Kidney capillary endothelial cell (primary cell): ENCODE results near the gene XPR1.

Experiments used
- DNase-seq: peaks from one replicate; pipeline ENCODE4 v3.0.0-alpha.2; 2018; ENCODE audit warnings: low spot score

XPR1 gene

DNA sequence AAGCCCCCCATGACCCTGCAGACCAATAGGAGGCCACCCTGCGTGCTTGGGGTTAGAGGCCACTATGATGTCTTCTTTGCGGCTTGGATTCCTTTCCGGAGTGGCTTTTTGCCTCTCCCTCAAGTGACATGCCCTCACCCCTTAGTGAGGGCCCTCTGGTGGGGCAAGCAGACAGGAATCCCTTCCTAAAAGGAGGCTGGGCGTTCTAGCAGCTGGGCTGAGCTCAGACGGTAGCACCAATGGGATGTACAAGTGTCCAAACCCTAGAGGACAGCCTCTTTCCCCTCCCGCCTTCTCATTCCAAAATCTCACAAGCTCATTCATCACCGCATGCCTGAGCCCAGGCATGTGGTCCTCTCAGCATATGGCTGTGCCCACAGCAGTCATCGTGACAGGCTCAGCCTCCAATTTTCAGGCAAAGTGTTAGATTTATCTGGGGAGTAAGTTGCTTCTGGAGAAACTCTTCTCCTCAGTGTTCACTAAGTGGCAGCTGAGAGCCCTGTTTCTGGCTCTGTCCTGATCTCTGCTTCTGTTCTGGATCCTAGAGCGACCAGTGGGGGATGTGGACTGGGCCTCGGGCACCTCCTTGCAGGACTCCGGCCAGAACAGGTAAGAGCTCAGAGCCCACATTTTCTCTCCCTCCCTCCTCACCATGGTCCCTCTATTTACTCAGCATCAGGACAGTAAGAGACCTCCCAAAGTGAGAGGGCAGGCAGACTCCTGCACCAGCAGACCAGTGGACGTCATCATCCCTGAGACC, 285.7 kb downstream of the XPR1 start:
- DNase-seq, result no peak

DNA sequence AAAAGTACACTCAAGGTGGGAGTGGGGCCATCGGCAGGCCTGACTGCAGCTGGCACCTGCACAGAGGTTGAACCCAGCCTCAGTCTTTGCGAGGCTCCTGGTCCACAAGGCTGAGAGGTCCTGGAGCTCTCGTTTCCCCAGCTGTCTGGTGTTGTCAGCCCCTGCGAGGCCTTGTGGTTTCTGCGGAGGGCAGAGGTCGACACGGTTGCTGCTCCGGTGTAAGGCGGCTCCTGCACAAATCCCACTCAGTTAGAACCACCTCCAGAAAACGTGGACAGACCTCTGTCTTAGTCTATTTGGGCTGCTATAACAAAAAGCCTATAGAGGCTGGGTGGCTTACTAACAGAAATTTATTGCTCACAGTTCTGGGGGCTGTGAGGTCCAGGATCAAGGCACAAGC, 286.7 kb downstream of the XPR1 start:
- DNase-seq, result no peak

DNA sequence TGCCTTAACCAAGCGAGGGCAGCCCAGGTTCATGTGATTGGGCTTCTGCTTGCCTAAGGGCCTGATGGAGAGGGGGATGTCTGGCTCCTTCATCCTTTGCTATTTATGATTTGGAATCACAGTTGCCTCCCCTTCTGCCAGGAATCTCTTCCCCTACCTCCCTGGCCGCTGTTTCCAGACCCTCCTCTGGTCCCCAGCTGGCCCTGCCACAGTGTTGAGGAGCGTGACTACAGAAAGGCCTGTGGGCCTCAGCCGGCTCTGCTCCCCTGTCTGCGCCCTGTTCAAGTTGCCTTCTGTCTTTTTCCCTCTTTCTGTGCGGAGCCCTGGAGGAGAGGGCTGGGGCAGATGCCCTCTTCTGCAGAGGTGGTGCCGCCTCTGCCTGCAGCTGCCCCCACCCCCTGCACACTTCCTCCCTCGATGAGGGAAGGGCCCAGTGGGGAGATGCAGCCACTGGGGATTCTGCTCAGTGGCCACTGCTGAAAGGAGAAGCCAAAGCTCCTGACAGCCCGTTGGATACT, 287.4 kb downstream of the XPR1 start:
- no peak for DNase-seq

DNA sequence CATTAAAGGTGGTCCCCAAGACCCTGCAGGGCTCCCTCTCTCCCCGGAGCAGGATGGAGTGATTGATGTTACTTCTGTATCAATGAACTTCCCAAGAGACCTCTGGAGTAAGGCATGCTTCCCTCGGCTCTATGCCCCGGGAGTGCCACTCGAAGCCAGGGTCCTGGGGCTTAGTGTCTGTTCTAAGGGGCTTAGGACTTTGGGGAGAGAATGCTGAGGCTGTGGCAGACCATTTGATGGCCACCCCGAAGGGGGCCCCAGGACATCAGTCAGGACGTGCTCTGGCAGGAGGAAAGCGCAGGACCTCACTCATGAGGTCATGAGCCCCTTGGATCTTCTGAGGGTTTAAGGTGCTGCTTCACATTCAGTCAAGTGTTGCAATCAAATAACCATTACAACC, 288.4 kb downstream of the XPR1 start:
- no peak for DNase-seq

DNA sequence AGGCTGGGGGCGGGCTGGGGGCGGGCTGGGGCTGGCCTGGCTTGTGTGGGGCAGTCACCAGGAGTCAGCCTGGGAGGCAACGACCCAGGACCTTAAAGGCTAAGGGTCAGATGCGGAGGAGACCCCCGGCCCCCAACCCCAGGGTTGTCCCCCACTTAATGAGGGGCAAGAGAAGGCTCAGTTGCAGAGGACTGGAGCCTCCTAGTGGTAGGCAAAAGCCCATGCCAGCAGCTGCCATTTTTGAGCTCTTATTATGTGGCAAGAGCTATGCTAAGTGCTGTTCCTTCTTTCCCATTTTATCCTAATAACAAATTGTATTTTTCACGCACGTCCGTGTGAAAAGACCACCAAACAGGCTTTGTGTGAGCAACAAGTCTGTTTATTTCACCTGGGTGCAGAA, 288.9 kb downstream of the XPR1 start:
- DNase-seq, result no peak

DNA sequence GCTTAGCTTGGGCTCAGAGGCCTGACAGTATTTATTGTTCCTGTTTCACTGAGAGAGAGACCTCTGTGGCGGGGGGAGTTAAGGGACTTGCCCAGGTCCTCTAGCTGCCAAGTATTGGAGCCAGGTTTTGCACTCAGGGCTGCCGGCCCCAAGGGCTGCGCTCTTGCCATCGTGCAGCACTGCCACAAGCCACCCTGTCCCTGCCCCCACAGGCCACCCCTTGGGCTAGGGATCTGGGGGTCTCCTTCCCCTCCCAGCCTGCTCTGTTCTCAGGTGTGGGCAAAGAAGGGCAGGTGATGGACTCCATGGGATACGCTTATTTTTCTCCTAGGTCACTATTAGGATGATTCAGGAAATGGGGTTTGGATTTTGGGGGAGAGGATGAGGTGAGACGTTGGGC, 289.6 kb downstream of the XPR1 start:
- DNase-seq, result no peak

DNA sequence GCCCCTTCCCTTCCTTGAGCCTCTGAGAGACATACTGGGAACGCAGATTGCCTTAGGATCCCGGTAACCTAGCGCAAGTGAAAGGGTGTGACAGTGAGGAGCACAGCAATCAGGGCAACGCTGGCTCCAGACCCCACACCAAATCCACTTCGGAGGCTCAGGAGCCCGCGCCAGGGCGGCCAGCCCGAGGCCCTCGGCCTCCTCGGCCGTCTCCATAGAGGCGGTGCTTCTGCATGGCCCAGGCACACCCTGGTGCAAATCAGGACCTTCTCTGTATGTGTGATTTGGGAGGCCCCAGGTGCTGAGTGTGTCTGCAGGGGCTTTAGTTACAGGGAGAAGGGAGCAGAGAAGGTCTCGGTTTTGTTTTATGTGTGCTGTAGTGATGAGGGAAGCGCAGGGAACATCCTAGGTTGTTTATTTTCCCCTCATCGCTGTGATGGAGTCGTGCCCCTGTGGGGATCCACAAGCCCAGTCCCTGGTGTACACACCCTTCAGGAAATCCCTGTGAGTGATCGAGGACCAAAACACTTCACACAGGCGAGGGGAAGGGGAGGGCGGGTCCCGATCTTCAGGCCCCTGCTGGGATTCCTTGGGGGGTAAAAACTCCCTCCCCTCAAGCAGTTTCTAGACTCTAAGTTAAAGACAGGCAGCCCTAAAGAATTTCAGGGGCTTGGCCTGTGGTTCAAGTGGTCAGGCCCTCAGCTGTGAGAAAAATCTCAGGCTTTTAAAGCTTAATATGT, 290.2 kb downstream of the XPR1 start:
- DNase-seq, result no peak

DNA sequence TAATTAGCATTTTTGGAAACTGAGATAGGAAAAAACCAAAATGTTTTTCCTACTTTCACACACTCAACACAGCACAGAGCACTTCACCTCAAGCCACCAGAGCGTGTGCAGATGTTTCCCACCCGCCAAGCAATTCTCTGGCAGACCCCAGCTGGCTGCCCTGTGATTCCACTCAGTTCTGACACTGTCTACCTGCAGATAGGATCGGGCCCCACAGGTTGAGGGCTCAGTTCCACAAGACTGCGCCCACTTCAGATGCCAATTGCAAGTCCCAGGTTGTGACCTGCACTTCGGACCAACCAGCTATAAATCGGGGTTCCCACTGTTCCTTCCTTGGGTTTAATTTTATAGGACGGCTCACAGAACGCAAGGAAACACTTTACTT, 290.8 kb downstream of the XPR1 start:
- no peak for DNase-seq

DNA sequence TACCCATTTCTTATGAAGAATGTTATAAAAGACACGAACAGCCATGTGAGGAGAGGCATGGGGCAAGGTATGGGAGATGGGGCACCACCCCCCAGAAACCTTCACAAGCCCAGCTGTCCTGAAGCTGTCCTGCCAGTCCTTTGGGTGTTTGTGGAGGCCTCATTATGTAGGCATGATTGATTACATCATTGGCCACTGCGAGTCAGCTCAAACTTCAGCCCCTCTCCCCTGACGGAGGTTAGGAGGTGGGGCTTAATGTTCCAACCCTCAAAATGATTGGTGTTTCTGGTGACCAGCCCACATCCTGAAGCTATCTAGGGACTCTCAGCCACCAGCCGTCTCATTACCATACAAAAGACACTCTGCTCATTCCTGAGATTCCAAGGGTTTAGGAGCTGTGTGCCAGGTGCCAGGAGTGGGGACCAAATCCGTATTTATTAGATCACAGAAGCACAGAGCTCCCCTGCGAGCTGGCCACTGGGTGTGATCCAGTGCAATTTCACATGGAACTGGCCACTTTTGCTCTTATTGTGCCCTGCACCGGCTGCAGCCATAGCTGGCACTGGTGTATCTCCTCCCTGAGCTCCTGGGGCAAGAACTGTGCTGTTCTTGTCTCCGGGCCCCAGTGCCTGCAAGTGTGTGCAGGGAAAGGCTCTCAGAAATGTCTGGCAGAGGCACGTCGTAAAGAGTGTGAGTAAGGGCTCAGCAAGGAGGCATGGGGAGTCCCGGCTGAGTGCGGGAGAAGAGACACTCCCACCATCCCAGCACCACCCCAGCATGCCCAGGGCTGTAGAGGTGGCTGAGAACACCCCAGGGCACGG, 291.4 kb downstream of the XPR1 start:
- no peak for DNase-seq

DNA sequence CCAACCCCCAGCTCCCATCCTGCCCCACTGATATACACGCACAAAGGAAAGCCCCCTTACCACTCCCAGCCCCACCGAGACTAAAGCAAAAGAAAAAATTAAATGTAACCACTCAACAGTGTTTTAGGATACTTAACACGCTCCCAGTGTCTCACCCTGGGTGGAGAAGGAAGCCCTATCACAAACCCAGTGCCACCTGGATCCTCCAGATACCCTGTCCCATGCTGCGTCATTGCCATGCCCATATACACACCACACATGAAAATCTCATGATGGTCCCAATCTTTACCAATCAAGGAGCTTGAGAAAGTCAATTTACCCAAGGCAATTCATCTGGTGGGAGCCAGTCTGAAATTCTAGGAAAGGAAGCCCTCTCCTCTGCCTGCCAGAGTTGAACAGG, 292.1 kb downstream of the XPR1 start:
- DNase-seq, result no peak

DNA sequence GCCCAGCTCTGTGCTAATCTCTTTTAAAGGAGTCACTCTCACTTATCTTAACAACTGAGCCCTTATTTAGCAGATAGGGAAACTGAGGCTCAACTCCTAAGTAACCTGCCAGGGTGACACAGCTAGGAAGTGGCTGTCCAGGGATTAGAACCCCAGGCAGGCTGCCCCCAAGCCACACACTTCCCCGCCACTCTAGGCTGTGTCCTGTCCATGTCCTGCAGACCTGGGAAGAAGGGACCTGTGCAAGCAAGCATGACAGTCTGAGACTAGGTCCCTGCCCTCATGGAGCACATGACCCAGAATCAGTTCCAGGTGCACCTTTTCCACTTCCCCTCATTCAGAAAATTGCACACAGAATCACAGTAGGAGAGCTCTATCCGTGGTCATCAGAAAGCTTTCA, 293.1 kb downstream of the XPR1 start:
- no peak for DNase-seq

DNA sequence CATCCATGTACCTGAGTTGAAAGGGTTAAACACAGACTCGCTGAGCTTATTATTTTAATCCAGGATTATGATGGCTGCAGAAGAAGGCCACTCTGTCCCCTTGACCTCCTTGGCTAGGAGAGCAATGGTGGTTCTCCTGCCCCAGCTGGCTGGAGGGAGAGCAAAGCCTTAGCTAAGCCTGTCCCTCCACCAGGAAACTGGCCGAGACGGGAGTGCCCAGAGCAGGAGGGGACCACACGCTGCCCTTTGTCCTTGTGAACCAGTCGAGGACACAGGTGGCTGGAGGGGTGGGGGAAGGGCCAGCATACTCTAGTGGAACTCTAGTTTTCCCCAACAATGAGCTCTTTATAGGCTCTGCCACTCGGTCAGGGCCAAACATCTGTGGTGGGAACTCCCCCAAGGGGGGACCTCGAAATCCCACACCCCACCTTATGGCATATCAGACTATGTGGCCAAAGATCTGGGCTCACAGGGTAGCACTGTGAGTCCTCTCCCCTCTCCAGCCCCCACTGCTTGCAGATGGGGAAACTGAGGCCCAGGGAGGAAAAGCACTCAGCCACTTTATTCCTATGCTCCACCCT, 293.7 kb downstream of the XPR1 start:
- no peak for DNase-seq

DNA sequence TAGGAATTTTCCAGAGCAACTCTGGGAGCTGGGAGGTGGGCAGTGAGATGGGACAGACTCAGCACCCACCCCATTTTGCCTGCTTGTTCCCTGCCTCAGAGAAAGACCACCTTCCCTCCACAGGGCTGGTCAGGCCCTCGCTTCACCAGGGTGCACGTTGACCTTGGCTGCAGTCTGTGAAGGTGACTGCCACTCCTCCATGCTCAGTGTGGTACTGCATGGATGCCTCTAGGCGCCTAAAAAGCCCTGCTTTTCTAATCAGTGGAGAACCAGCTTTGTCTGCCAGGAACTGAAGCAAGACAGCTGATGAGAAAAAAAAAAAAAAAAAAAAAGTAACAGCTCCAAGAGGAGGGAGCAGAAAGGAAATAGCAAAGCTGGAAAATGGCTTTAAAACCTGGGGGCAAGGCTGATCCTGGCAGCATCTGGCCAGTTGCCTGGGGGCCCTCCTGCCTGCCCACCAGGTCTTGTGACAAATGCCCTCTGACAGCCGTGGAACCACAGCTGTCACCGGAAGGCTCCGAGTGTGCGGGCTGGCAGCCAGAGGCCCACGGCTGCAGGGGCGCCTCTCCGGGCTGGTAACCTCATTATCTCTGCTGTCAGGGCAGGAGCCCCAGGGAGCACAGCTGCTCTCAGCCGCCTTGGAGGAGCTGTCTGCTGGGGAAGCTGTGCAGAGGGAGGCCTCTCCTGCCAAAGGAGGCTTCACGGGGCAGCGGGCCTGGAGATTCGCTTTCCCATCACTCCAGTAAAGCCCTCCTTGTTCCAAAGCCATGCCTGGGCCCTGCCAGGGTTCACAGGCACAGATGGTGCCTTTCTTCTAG, 294.6 kb downstream of the XPR1 start:
- DNase-seq, result no peak

DNA sequence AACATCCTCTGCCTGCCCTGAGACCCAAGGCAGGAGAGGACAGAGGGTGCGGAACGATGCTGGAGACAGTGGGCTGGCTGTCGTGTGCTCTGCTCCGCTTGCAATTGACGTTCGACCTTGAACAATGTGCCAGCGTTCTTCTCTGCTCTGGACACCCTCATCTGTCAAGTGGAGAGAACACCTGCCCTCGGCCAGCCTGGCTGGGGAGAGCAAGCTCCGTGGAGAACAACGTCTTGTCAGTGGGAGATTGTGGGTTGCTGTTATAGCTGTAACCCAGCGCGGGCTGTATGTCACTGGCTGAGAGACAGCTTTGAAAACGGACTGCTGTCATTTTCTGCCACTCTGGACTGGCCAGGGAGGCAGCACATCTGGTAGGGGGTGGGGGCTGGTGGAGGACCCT, 295.5 kb downstream of the XPR1 start:
- no peak for DNase-seq

DNA sequence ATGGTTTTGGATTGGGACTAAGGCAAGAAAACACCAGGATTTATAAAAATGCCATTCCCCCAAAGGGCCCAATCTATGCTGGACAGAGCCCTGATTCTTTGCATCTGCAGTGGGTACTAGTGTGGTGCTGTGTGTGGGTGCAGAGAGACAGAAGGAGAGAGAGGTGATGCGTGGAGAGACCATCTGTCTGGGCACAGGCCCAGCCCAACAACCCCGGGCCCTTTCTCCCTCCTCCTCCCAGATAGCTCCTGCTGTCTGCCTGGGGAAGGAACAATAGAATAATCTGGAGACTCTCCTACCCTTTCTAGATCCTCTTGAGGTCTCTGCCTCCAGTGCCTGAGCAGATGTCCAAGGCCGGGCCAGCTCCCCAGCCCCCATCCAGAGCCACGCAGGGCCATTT, 296.0 kb downstream of the XPR1 start:
- no peak for DNase-seq

DNA sequence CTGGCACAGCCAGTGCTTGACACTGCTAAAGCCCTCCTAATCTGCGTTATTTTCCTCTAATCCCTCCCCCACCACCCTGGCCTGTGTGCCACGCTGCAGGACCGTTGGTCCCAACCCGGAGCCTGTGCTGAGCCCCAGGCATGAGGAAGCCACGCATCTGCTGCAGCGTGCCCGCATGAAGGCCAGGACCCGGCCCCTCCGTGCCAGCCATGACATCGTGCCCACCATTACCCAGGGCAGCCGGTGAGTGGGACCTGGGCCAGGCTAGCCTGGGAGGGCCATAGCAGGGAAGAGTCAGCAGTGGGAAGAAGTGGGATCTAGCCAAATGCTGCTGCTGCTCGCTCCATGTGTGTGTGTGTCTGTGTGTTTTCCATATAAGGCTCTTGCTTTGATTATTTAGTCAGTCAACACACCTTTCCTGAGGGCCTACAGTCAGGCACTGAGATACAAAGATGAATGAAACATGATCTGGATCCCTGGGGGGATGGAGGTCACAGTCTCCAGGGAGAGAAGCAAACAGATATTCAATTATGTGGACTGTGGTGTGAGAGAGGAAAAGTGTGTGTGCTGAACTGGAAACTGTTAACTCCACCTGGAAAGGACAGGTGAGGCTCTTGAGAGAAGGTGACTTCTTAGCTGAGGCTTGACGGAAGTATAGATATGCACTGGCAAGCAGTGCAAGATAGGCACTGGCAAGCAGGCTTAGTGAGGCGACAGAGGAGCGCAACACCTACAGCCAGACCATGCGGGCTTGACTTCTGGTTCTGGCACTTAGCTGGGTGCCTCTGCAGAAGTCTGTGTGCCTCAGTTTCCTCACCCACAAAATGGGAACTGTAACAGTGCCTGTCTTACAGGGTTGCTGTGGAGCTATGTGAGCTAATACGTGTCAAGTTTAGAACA, 296.8 kb downstream of the XPR1 start:
- no peak for DNase-seq

DNA sequence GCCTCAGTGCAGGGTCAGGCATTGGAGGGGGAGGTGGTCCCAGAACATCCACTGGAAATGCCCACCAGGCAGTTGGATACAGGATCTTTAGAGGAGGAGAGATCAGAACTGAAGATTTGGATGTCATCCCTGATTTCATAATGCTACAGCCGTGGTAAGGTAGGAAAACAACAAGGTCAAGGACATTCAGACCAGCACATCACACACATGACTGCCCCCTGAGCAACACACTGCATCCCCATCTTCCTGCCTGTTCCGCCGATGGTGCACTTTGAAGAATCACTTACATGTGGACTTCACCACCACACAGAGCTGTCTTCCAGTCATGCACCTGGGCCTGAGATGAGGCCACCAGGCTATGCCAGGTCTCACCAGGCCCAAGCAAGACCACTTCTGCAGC, 297.6 kb downstream of the XPR1 start:
- no peak for DNase-seq

DNA sequence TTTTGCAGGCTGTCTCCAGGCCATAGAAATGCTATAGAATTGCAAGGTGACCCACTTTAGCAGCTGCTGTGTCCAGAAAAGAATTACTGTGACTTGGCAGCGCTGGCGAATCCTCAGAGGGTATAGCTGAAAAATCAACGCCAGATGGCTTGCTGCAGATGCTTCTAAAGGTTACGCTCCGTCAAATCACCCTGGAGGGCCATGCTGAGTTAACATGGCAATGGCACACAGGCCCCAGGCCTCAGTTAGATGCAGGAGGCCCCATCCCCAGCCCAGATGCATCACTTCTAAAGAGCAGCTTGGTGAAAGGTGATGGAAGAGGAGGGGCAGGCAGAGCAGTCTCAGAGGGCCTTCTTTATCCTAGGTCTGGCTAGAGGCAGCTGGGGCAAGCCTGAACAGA, 298.9 kb downstream of the XPR1 start:
- DNase-seq, result no peak

DNA sequence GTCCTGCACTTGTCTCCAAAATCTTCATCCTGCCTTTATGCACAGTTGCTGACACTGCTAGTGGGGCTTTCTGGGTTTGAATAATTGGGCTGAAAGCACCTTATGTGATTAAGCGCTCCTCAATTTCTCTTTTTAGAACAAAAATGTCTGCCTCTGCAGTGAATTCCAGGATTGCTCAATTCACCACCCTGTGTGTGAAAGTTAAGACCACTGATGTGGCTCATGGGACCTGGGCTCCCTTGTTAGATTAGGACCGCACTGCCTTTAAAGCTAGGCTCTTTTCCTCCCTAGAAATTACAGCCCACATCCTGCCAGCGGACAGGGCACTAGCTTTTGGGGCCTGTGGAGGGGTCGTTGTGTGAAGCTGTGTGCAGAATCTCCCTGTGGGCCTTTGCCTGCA, 299.7 kb downstream of the XPR1 start:
- DNase-seq, result no peak

DNA sequence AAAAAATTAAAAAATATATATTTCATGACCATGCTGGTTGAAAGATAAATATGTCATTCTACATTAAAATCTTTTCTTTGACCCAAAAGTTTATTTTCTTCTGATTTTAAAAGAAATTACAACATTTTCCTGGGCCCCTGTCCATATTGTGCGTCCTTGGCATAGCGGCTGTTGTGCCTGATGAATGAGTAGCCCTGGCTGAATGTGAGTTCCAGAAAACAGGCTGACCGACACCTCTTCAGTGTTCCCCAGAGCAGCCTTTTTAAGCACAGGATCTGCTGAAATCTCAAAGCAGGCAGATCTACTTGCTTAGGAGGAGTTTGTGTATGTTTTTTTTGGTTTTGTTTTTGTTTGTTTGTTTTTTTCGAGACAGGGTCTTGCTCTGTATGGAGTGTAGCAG, 300.6 kb downstream of the XPR1 start:
- no peak for DNase-seq

DNA sequence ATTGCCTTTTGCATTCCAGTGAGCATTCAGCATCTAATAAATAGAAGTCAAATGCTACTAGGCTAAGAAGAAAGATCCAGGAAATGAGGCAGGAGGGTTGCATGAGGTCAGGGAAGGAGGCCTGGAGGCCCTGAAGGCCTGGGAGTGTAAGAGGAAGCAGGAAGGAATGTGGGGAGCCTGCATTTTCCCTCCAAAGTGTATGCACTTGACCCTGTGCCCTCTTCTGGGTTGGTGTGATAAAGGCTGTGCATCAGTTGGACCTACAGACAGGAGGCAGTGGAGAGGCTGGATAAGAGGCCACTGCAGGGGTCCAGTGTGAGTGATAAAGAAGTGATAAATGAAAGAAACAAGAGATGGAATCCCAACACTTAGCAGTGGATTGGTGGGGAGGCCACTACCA, 301.3 kb downstream of the XPR1 start:
- no peak for DNase-seq
